Brain microvascular endothelial cell (primary cell): ENCODE results near the gene TNFRSF13B.
A peak's percentile ranks its signal among the peaks of the same experiment; 100 is the strongest.
"Not testable (repeated sequence)": the region's sequence is repeated elsewhere in the genome, so short reads cannot be mapped to it uniquely, and the experiment has no call there.

Experiments
- DNase-seq: peaks from one replicate; pipeline ENCODE4 v3.0.0-alpha.2; 2020
- H3K27ac ChIP-seq: fragments of 250-450 bp; sonication (Bioruptor Pico); 2 replicates; pipeline ENCODE4 v1.5.1; 2020; ENCODE audit warnings: mild to moderate bottlenecking, moderate library complexity
- H3K27me3 ChIP-seq: fragments of 250-450 bp; sonication (Bioruptor Pico); replicated peaks from 2 replicates; pipeline ENCODE4 v1.5.1; 2020; ENCODE audit warnings: mild to moderate bottlenecking
- H3K36me3 ChIP-seq: fragments of 250-450 bp; sonication (Bioruptor Pico); replicated peaks from 2 replicates; pipeline ENCODE4 v1.5.1; 2020; ENCODE audit warnings: mild to moderate bottlenecking
- H3K4me3 ChIP-seq: 2 replicates; pipeline ENCODE4 v1.5.1; 2011; ENCODE audit warnings: low read depth, mild to moderate bottlenecking, control low read depth, low read length, moderate library complexity
- CTCF ChIP-seq: IDR thresholded peaks from 2 replicates; pipeline ENCODE4 v1.5.1; 2011; ENCODE audit warnings: low read depth, mild to moderate bottlenecking, moderate library complexity, low read length, control low read depth, inconsistent platforms; ENCODE audit errors: missing control alignments
- in situ Hi-C: cut with HindIII; loops from 2 replicates; pipeline ENCODE4 v1.10.0; 2017; ENCODE audit warnings: low sequenced_read_pairs, low pct_ligation_motif_present

TNFRSF13B gene

DNA sequence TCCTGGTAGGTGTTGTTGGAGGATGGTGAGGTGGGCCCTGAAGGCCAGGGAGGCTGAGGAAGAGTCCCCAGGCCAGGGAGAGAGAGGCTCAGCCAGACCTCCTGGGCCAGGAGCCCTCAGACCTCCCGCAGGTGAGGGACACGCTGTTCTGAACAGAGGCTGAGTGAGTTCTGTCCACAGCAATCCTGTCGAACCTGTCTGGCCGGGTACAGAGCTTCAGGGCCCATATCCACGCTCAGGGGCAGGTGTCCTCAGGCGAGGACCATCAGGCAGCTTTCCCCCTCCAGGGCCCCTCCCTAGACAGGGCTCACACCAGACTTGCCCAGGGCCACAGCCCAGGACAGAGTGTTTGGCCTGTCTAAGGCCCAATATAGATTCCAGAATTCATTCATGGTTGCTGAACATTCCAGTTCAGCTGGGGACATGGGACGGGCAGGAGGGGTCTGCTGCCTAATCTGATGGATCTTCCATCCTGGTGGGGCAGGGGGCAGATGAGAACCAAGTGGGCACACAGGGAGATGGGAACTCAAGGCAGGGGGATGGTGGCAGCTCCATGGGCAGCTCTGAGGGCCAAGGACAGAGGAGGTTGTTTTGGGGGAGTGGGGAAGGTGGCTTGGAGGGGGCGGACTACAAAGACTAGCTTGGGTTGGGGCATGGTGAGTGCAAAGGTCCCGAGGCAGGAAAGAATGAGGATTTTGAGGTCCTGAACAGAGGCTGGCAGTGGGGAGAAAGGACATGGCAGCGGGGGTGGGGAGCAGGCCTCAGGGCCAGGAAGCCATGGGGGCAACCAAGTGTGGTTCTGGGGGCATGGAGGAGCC lies 46.9 kb upstream of the TNFRSF13B start:
- no peak for TF ChIP-seq CTCF
- Histone ChIP-seq H3K4me3 (no peak overlapping the region), H3K27me3 (no peaks in the 10 kb centered on the region), H3K36me3 (no peaks in the 10 kb centered on the region), H3K27ac (no peak overlapping the region)
- DNase-seq, result no peak
- in situ Hi-C loops, result no loop called here

GRCh38 chr17:17018021-17018441 lies 46.1 kb upstream of the TNFRSF13B start:
- Histone ChIP-seq H3K27ac (no peak overlapping the region), H3K4me3 (no peak overlapping the region), H3K36me3 (no peaks in the 10 kb centered on the region), H3K27me3 (no peaks in the 10 kb centered on the region)
- TF ChIP-seq CTCF, result no peak
- in situ Hi-C loops, result no loop called here
- DNase-seq, result no peak

- no peaks in the 10 kb centered on the region for H3K27me3 ChIP-seq
- H3K36me3 ChIP-seq, result no peaks in the 10 kb centered on the region
- no peak overlapping the region for H3K27ac ChIP-seq
- no peak overlapping the region for H3K4me3 ChIP-seq
- in situ Hi-C loops, result no loop called here
- TF ChIP-seq CTCF, result no peak
- DNase-seq, result no peak
Observed at GRCh38 chr17:17017343-17018014, 45.6 kb upstream of the TNFRSF13B start.

- H3K27ac ChIP-seq, H3K36me3 ChIP-seq, H3K4me3 ChIP-seq, H3K27me3 ChIP-seq, in situ Hi-C loops, DNase-seq: not testable (repeated sequence)
Observed at GRCh38 chr17:17016199-17017197, 44.6 kb upstream of the TNFRSF13B start.

- in situ Hi-C loops, result no loop called here
- no peak for TF ChIP-seq CTCF
- DNase-seq, result no peak
- H3K27me3 ChIP-seq, result no peaks in the 10 kb centered on the region
- H3K36me3 ChIP-seq, result no peaks in the 10 kb centered on the region
- H3K27ac ChIP-seq, result no peak overlapping the region
- H3K4me3 ChIP-seq, result no peak overlapping the region
Observed at GRCh38 chr17:17015230-17015629, 43.3 kb upstream of the TNFRSF13B start.

DNA sequence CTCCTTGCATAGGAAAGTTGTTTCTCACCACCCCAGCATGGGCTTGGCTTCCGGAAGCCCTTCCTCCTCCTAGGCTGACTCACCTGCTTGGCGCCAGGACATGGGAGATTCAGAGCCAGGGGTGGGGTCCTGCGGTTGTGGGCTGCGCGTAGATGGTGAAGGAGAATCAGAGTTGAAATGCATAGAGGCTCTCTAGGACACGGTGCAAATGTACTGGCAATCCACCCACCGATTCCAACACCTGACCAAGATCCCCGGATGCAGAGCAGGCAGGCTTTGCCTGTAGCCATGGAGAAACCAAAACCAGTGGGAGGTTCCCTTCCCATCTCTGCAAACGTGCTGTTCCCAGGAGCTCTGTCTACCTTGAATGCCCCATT lies 42.8 kb upstream of the TNFRSF13B start:
- H3K27me3 ChIP-seq, DNase-seq, in situ Hi-C loops, H3K36me3 ChIP-seq, H3K4me3 ChIP-seq, H3K27ac ChIP-seq: not testable (repeated sequence)

- H3K27ac ChIP-seq, H3K27me3 ChIP-seq, in situ Hi-C loops, H3K4me3 ChIP-seq, H3K36me3 ChIP-seq, DNase-seq: not testable (repeated sequence)
Observed at GRCh38 chr17:17013828-17014747, 42.2 kb upstream of the TNFRSF13B start.

DNA sequence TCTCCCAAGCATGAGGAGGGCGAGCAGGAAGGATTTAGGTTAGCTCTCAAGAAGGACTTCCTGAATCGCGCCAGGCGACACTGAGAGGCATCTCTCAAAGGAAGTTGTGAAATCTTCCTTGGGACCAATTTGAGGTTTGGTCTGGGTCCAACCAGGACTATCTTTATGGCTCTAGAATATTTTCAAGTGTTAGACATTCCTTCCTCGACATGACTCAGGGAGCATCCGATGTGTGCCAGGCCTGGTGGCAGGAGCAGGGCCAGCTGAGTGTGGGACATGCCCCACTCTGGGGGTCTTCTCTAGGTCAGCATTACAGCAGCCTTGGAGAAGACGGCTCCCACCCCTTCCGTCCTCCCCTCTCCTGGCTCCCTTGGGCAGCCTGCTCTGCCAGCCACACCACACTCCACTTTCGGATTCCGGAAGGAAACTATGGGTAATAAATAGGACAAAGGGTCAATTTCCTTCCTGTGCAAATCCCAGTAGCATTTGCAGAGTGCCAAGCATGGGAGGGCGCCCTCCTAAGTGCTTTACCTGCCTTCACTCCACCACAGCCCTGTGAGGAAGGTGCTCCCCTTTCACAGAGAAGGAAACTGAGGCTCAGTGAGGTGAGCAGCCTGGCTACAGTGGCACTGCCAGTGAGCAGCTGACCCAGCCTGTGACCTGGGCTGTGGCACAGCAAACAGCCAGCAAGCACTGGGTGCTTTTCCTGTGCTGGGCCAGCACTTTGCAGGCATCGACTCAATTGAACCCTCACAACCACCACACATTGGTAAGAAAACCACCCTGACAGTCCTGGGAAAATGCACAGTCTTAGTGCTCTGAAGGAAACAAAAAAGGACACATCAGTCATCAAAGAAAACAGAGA lies 39.4 kb upstream of the TNFRSF13B start:
- H3K27ac ChIP-seq, H3K4me3 ChIP-seq, H3K27me3 ChIP-seq, H3K36me3 ChIP-seq, in situ Hi-C loops: not testable (repeated sequence)
- DNase-seq, result peak; percentile 75
